Measurements from ENCODE around the gene ACTR3.

The ACTR3 gene

DNA sequence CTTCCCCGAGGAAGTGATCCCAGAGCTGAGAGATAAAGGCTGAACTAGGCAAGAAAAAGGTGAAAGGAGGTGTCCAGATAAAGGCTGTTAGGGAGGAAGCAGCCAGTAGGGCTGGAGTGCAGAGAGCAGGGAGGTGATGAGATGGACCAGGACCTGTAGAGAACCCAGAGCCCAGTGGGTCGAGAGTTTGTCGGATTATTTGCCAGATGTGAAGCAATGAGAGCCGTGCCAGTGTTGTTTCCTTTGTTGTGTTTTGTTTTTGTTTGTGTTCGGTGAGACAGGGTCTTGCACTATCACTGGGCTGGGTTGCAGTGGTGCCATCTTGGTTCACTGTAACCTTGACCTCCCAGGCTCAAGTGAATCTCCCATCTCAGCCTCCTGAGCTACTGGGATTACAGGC lies 111.3 kb downstream of the ACTR3 start:
- Histone ChIP-seq H3K79me2 (ENCODE audit: insufficient read depth, low read length) (no peaks in the 10 kb centered on the region), H3K9me2 (replicated peaks; ENCODE audit: low read depth, low read length) (no peaks in the 10 kb centered on the region), H2AFZ (ENCODE audit: low read length) (no peak overlapping the region), H4K20me1 (ENCODE audit: insufficient read depth, low read length, poor library complexity, severe bottlenecking) (no peaks in the 10 kb centered on the region), H3F3A (ENCODE audit: low read depth) (no peaks in the 10 kb centered on the region), H3K9me3 (ENCODE audit: insufficient read depth, low read depth, low read length) (no peaks in the 10 kb centered on the region), H3K36me3 (ENCODE audit: insufficient read depth, low read length) (no peaks in the 10 kb centered on the region), H3K4me3 (ENCODE audit: low read length, poor library complexity, severe bottlenecking) (no peak overlapping the region), H3K9ac (ENCODE audit: low read depth, low read length, poor library complexity, severe bottlenecking) (no peak overlapping the region), H3K4me1 (ENCODE audit: insufficient read depth, low read length, poor library complexity, severe bottlenecking) (no peaks in the 10 kb centered on the region), H3K27me3 (ENCODE audit: insufficient read depth, low read length, poor library complexity, severe bottlenecking) (no peaks in the 10 kb centered on the region), H3K4me2 (ENCODE audit: low read depth, low read length, poor library complexity, severe bottlenecking) (no peak overlapping the region)
- TF ChIP-seq, protein P1, sequence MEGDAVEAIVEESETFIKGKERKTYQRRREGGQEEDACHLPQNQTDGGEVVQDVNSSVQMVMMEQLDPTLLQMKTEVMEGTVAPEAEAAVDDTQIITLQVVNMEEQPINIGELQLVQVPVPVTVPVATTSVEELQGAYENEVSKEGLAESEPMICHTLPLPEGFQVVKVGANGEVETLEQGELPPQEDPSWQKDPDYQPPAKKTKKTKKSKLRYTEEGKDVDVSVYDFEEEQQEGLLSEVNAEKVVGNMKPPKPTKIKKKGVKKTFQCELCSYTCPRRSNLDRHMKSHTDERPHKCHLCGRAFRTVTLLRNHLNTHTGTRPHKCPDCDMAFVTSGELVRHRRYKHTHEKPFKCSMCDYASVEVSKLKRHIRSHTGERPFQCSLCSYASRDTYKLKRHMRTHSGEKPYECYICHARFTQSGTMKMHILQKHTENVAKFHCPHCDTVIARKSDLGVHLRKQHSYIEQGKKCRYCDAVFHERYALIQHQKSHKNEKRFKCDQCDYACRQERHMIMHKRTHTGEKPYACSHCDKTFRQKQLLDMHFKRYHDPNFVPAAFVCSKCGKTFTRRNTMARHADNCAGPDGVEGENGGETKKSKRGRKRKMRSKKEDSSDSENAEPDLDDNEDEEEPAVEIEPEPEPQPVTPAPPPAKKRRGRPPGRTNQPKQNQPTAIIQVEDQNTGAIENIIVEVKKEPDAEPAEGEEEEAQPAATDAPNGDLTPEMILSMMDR (conservative IDR thresholded peaks at IDR 0.05; ENCODE audit: low read length): no peak
- no peak for TF ChIP-seq EZH2phosphoT487 (IDR thresholded peaks at IDR 0.05; ENCODE audit: borderline replicate concordance)

DNA sequence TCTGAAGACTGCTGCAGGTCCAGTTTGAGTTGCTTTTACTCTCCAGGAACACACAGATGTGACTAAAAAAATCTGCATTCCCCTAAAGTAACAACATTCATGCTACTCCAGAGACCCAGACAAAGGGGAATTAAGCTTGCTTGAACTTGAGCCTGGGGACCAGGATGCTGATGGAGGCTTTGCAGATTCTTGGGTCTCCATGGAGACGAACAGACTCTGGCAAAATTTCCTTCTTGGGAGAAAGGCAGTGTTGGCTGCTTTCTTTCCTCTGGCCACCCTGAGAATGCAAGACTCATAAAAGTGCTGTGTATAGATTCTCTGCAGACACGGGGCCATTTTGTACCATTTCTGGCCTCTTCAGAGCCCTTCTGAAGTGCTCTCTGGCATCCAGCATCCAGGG lies 112.0 kb downstream of the ACTR3 start:
- H3K9me2 ChIP-seq (replicated peaks; ENCODE audit: low read depth, low read length): no peaks in the 10 kb centered on the region
- no peak overlapping the region for H2AFZ ChIP-seq (ENCODE audit: low read length)
- no peak overlapping the region for H3K9ac ChIP-seq (ENCODE audit: low read depth, low read length, poor library complexity, severe bottlenecking)
- H3K9me3 ChIP-seq (ENCODE audit: insufficient read depth, low read depth, low read length): no peaks in the 10 kb centered on the region
- H3K4me3 ChIP-seq (ENCODE audit: low read length, poor library complexity, severe bottlenecking): no peak overlapping the region
- no peaks in the 10 kb centered on the region for H3K79me2 ChIP-seq (ENCODE audit: insufficient read depth, low read length)
- no peaks in the 10 kb centered on the region for H3K27me3 ChIP-seq (ENCODE audit: insufficient read depth, low read length, poor library complexity, severe bottlenecking)
- no peak for TF ChIP-seq EZH2phosphoT487 (IDR thresholded peaks at IDR 0.05; ENCODE audit: borderline replicate concordance)
- TF ChIP-seq, protein P1 (conservative IDR thresholded peaks at IDR 0.05; ENCODE audit: low read length): no peak
- H3K4me1 ChIP-seq (ENCODE audit: insufficient read depth, low read length, poor library complexity, severe bottlenecking): no peaks in the 10 kb centered on the region
- no peaks in the 10 kb centered on the region for H3K36me3 ChIP-seq (ENCODE audit: insufficient read depth, low read length)
- no peak overlapping the region for H3K4me2 ChIP-seq (ENCODE audit: low read depth, low read length, poor library complexity, severe bottlenecking)
- no peaks in the 10 kb centered on the region for H4K20me1 ChIP-seq (ENCODE audit: insufficient read depth, low read length, poor library complexity, severe bottlenecking)
- no peaks in the 10 kb centered on the region for H3F3A ChIP-seq (ENCODE audit: low read depth)

DNA sequence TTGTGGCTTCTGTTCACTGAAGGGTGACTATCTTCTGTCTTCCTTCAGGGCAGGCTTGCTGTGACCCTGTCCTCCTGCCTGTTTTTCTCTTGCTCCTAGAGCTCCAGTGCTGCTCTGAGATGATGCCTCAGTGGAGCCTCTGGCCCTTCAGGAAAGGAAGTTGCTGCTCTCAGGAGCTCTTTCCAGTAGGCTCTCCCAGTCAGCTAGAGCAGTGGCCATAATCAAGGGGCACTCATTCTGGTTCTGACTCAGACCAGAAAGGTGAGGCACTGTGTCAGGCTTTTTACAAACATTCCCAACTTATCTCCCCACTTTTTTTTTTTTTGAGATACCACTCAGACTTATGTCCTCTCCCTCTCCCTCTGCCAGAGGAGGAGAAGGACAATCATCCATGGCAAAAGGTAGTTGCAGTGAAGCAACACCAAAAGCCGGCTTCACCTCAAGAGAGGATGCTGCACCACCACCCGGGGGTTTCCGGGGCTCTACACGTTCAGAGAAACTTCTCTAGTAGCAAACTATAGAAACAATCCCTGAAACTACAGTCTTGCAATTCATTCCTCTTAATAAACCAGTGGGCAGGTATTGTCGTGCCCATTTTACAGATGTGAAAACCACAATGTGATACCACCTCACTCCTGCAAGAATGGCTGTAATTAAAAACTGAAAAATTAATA lies 115.4 kb downstream of the ACTR3 start:
- H3K9me2 ChIP-seq (replicated peaks; ENCODE audit: low read depth, low read length): no peaks in the 10 kb centered on the region
- H2AFZ ChIP-seq (ENCODE audit: low read length): no peak overlapping the region
- H3K4me3 ChIP-seq (ENCODE audit: low read length, poor library complexity, severe bottlenecking): no peak overlapping the region
- H3K36me3 ChIP-seq (ENCODE audit: insufficient read depth, low read length): no peaks in the 10 kb centered on the region
- no peak overlapping the region for H3K9ac ChIP-seq (ENCODE audit: low read depth, low read length, poor library complexity, severe bottlenecking)
- no peaks in the 10 kb centered on the region for H3F3A ChIP-seq (ENCODE audit: low read depth)
- H3K9me3 ChIP-seq (ENCODE audit: insufficient read depth, low read depth, low read length): no peaks in the 10 kb centered on the region
- H3K4me2 ChIP-seq (ENCODE audit: low read depth, low read length, poor library complexity, severe bottlenecking): no peak overlapping the region
- TF ChIP-seq, protein P1 (conservative IDR thresholded peaks at IDR 0.05; ENCODE audit: low read length): no peak
- TF ChIP-seq EZH2phosphoT487 (IDR thresholded peaks at IDR 0.05; ENCODE audit: borderline replicate concordance): no peak
- H4K20me1 ChIP-seq (ENCODE audit: insufficient read depth, low read length, poor library complexity, severe bottlenecking): no peaks in the 10 kb centered on the region
- H3K27me3 ChIP-seq (ENCODE audit: insufficient read depth, low read length, poor library complexity, severe bottlenecking): no peaks in the 10 kb centered on the region
- H3K79me2 ChIP-seq (ENCODE audit: insufficient read depth, low read length): no peaks in the 10 kb centered on the region
- no peaks in the 10 kb centered on the region for H3K4me1 ChIP-seq (ENCODE audit: insufficient read depth, low read length, poor library complexity, severe bottlenecking)

Measured in Loucy (cell line).